ENCODE results near the gene PTCH2. TPM values are rescaled to one million over a fixed set of nuclear protein-coding genes. Genes with fewer than 3 reads are reported as not detected.

Gene PTCH2
- total RNA-seq, 1 experiment from 2014 or later, result 0.48 TPM

DNA sequence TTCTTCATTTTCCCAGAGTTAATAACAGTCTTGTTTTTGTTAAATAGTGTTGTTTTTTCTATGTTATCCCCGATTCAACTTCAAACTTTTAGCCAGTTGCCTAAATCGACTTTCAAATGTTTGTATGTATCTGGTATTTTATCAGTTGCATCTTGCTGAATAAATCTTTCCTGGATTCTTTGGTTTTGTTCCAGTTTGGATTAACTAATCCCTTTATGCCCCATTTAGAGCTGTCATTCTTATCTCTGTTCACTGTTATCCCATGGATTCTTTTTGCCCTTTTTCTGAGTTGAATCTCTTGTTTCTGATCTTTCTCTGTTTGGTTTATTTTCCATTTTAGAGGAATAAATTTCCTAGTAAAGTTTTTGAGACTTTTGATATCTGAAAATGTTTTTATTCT, 31.1 kb upstream of the PTCH2 start:
- Mint-ChIP-seq H3K27ac (ENCODE audit: unreplicated experiment) (no peak overlapping the region), H3K4me1 (ENCODE audit: low read depth, unreplicated experiment) (no peaks in the 10 kb centered on the region), H3K4me3 (ENCODE audit: unreplicated experiment) (no peak overlapping the region), H3K36me3 (ENCODE audit: insufficient read depth, unreplicated experiment) (peaks cover 13% of the 10 kb centered on the region), H3K9me3 (ENCODE audit: unreplicated experiment) (no peaks in the 10 kb centered on the region), H3K27me3 (ENCODE audit: insufficient read depth, unreplicated experiment) (no peaks in the 10 kb centered on the region)
- no peak for DNase-seq
- Histone ChIP-seq H3K4me1 (no peaks in the 10 kb centered on the region), H3K4me3 (ENCODE audit: low read depth, low read length) (no peak overlapping the region), H3K36me3 (ENCODE audit: control insufficient read depth, insufficient read depth, low read length) (no peaks in the 10 kb centered on the region), H3K27me3 (replicated peaks; ENCODE audit: control insufficient read depth, insufficient read depth, low read length) (no peaks in the 10 kb centered on the region), H3K9me3 (no peaks in the 10 kb centered on the region)
- BruUV-seq (replicated peaks), result no TSS peak
- TF ChIP-seq, protein P1, sequence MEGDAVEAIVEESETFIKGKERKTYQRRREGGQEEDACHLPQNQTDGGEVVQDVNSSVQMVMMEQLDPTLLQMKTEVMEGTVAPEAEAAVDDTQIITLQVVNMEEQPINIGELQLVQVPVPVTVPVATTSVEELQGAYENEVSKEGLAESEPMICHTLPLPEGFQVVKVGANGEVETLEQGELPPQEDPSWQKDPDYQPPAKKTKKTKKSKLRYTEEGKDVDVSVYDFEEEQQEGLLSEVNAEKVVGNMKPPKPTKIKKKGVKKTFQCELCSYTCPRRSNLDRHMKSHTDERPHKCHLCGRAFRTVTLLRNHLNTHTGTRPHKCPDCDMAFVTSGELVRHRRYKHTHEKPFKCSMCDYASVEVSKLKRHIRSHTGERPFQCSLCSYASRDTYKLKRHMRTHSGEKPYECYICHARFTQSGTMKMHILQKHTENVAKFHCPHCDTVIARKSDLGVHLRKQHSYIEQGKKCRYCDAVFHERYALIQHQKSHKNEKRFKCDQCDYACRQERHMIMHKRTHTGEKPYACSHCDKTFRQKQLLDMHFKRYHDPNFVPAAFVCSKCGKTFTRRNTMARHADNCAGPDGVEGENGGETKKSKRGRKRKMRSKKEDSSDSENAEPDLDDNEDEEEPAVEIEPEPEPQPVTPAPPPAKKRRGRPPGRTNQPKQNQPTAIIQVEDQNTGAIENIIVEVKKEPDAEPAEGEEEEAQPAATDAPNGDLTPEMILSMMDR (IDR thresholded peaks at IDR 0.05; ENCODE audit: insufficient read depth in 1 of 2, low read depth in 1 of 2, low read length in 1 of 2, severe bottlenecking in 1 of 2, unreplicated experiment in 1 of 2), result no peak
- ChIA-PET POLR2A (no interaction called here), CTCF (no interaction called here)
- intact Hi-C loops (cut with micrococcal nuclease; ENCODE audit: unreplicated experiment), result no loop called here

DNA sequence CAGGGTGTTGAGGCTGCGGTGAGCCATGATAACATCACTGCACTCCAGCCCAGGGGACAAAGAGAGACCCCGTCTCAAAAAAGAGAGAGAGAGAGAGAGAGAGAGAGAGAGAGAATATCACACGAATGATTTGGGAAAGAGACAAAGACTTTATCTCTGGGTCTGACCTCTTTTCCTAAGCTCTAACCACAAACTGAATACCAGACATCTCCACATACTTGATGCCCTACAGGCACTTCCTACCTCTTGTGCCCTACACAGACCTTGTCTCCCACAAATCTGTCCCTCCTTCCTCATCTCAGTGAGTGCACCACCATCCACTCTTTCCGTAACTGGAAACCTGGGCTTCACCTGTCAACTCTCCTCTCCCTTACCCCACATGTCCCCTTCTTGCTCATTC, 27.0 kb upstream of the PTCH2 start:
- H3K9me3 Mint-ChIP-seq (ENCODE audit: unreplicated experiment), result no peaks in the 10 kb centered on the region
- H3K36me3 ChIP-seq (ENCODE audit: control insufficient read depth, insufficient read depth, low read length), result no peaks in the 10 kb centered on the region
- peaks cover 13% of the 10 kb centered on the region for H3K36me3 Mint-ChIP-seq (ENCODE audit: insufficient read depth, unreplicated experiment)
- intact Hi-C loops (cut with micrococcal nuclease; ENCODE audit: unreplicated experiment), result no loop called here
- no peaks in the 10 kb centered on the region for H3K4me1 Mint-ChIP-seq (ENCODE audit: low read depth, unreplicated experiment)
- no peaks in the 10 kb centered on the region for H3K27me3 Mint-ChIP-seq (ENCODE audit: insufficient read depth, unreplicated experiment)
- no peaks in the 10 kb centered on the region for H3K27me3 ChIP-seq (replicated peaks; ENCODE audit: control insufficient read depth, insufficient read depth, low read length)
- TF ChIP-seq, protein P1 (IDR thresholded peaks at IDR 0.05; ENCODE audit: insufficient read depth in 1 of 2, low read depth in 1 of 2, low read length in 1 of 2, severe bottlenecking in 1 of 2, unreplicated experiment in 1 of 2), result no peak
- ChIA-PET POLR2A (no interaction called here), CTCF (no interaction called here)
- DNase-seq, result no peak
- H3K4me3 Mint-ChIP-seq (ENCODE audit: unreplicated experiment), result no peak overlapping the region
- H3K4me1 ChIP-seq, result no peaks in the 10 kb centered on the region
- no TSS peak for BruUV-seq (replicated peaks)
- no peak overlapping the region for H3K4me3 ChIP-seq (ENCODE audit: low read depth, low read length)
- H3K9me3 ChIP-seq, result no peaks in the 10 kb centered on the region
- H3K27ac Mint-ChIP-seq (ENCODE audit: unreplicated experiment), result no peak overlapping the region

GRCh38 chr1:44867801-44868200, 24.7 kb upstream of the PTCH2 start:
- Mint-ChIP-seq H3K9me3 (ENCODE audit: unreplicated experiment) (no peaks in the 10 kb centered on the region), H3K4me1 (ENCODE audit: low read depth, unreplicated experiment) (no peaks in the 10 kb centered on the region), H3K27ac (ENCODE audit: unreplicated experiment) (no peak overlapping the region), H3K27me3 (ENCODE audit: insufficient read depth, unreplicated experiment) (no peaks in the 10 kb centered on the region), H3K4me3 (ENCODE audit: unreplicated experiment) (no peak overlapping the region), H3K36me3 (ENCODE audit: insufficient read depth, unreplicated experiment) (peaks cover 7% of the 10 kb centered on the region)
- DNase-seq, result no peak
- BruUV-seq (replicated peaks), result no TSS peak
- Histone ChIP-seq H3K36me3 (ENCODE audit: control insufficient read depth, insufficient read depth, low read length) (no peaks in the 10 kb centered on the region), H3K9me3 (no peaks in the 10 kb centered on the region), H3K27me3 (replicated peaks; ENCODE audit: control insufficient read depth, insufficient read depth, low read length) (no peaks in the 10 kb centered on the region), H3K4me1 (no peaks in the 10 kb centered on the region), H3K4me3 (ENCODE audit: low read depth, low read length) (no peak overlapping the region)
- intact Hi-C loops (cut with micrococcal nuclease; ENCODE audit: unreplicated experiment), result no loop called here
- ChIA-PET POLR2A (no interaction called here), CTCF (no interaction called here)
- TF ChIP-seq, protein P1 (IDR thresholded peaks at IDR 0.05; ENCODE audit: insufficient read depth in 1 of 2, low read depth in 1 of 2, low read length in 1 of 2, severe bottlenecking in 1 of 2, unreplicated experiment in 1 of 2), result no peak

Data from Caco-2 (cell line).